Peyer's patch (tissue), 4 donors: ENCODE data around the gene MATK.

Experiments used
- POLR2A ChIP-seq, 2 donors: fragments of 450-650 bp; IDR thresholded peaks; one replicate each; pipeline ENCODE4 v1.5.1; 2017; ENCODE audit warnings: antibody characterized with exemption in 2 of 2, mild to moderate bottlenecking in 2 of 2, moderate library complexity in 2 of 2
- TF ChIP-seq, protein P1 (sequence below), 6 experiments: fragments of 450-650 bp in 4 of 6; fragments of 200-600 bp in 2 of 6; sonication (generic) in 1 of 6; IDR thresholded peaks; one replicate each; pipeline ENCODE4 v1.5.1; 2017 to 2019; ENCODE audit warnings: antibody characterized with exemption in 6 of 6, mild to moderate bottlenecking in 3 of 6, moderate library complexity in 1 of 6

DNA sequence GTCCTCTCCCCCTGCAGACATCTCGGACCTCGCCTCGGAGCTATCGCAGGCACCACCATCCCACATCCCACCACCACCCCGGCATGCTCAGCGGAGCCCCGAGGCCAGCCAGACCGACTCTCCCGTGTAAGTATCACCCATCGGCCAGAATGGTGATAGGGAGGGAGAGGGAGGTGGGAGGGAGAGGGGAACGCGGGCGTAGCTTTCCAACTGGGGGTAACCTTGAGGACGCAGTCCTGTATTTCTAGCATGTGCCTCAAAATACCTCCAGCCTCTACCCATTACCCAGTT, 51.9 kb downstream of the MATK start:
- TF ChIP-seq, protein P1, sequence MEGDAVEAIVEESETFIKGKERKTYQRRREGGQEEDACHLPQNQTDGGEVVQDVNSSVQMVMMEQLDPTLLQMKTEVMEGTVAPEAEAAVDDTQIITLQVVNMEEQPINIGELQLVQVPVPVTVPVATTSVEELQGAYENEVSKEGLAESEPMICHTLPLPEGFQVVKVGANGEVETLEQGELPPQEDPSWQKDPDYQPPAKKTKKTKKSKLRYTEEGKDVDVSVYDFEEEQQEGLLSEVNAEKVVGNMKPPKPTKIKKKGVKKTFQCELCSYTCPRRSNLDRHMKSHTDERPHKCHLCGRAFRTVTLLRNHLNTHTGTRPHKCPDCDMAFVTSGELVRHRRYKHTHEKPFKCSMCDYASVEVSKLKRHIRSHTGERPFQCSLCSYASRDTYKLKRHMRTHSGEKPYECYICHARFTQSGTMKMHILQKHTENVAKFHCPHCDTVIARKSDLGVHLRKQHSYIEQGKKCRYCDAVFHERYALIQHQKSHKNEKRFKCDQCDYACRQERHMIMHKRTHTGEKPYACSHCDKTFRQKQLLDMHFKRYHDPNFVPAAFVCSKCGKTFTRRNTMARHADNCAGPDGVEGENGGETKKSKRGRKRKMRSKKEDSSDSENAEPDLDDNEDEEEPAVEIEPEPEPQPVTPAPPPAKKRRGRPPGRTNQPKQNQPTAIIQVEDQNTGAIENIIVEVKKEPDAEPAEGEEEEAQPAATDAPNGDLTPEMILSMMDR (IDR thresholded peaks at IDR 0.05) = no peak
- no peak for TF ChIP-seq POLR2A (IDR thresholded peaks at IDR 0.05)
